Measurements from ENCODE around the gene APOL3.
"Not testable (repeated sequence)": the region's sequence is repeated elsewhere in the genome, so short reads cannot be mapped to it uniquely, and the experiment has no call there.

APOL3 gene

DNA sequence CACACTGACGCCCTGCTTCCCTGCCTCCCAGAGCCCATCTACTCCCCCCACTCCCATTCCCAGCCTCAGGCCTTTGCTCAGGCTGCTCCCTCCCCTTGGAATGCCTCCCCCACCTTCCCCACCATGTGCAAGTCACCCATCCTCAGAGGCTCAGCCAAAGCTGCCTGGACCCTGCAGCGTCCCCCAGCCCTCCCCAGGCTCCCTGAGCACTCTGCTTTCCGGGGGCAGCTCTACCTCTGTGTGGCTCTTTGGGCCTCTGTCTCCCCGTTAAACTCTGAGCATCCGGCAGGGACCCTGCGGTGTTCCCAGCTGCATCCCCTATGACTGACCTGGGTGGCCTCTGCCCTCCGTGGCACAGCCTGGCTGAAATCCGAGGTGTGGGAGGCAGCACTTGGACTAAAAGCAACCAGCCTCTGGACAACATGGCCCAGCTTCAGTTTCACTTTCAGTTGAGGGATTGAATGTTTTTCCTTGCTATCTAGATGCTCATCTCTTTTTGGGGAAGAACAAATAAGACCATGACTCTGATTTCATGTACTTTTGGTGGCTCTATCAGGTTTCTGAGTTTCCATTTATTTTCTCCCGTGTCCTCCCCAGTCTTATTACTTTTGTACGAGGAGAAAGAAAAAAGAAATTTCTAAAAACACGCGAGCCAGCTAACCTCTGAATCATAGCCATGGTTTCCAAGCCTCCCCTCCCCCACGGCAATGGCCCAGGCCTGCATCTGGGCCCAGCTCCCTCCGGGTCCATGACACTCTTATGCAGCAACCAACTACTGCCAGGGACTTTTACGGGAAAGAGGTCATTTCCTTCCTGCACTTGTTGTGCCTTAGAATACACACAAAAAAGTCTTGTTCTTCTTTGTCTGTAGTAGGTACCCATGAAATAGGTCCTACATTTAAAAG, 3.8 kb downstream of the APOL3 start:
- DNase-seq (ENCODE audit: low spot score) = peak; percentile 46
- in situ Hi-C loops (cut with MboI; ENCODE audit: low sequenced_read_pairs, unreplicated experiment) = no loop called here
- TF ChIP-seq, protein P1, sequence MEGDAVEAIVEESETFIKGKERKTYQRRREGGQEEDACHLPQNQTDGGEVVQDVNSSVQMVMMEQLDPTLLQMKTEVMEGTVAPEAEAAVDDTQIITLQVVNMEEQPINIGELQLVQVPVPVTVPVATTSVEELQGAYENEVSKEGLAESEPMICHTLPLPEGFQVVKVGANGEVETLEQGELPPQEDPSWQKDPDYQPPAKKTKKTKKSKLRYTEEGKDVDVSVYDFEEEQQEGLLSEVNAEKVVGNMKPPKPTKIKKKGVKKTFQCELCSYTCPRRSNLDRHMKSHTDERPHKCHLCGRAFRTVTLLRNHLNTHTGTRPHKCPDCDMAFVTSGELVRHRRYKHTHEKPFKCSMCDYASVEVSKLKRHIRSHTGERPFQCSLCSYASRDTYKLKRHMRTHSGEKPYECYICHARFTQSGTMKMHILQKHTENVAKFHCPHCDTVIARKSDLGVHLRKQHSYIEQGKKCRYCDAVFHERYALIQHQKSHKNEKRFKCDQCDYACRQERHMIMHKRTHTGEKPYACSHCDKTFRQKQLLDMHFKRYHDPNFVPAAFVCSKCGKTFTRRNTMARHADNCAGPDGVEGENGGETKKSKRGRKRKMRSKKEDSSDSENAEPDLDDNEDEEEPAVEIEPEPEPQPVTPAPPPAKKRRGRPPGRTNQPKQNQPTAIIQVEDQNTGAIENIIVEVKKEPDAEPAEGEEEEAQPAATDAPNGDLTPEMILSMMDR (IDR thresholded peaks at IDR 0.05; ENCODE audit: borderline replicate concordance, control extremely low read depth, extremely low read depth, insufficient read depth, missing control alignments) = no peak

DNA sequence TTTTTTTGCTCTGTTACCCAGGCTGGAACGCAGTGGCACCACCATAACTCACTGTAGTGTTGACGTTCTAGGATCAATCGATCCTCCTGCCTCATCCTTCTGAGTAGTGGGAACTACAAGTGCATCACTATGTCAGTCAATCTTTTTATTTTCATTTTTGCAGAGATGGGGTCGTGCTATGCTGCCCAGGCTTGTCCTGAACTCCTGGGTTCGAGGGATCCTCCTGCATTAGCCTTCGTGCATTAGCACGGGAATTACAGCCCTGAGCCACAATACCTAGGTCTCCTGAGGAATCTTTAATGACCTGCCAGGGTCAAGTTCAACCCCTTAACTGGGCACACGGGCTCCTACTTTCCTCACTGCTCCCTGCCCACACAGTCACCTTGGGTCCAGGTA, 4.4 kb downstream of the APOL3 start:
- TF ChIP-seq, protein P1 (IDR thresholded peaks at IDR 0.05; ENCODE audit: borderline replicate concordance, control extremely low read depth, extremely low read depth, insufficient read depth, missing control alignments) = no peak
- no peak for DNase-seq (ENCODE audit: low spot score)
- in situ Hi-C loops (cut with MboI; ENCODE audit: low sequenced_read_pairs, unreplicated experiment) = no loop called here

DNA sequence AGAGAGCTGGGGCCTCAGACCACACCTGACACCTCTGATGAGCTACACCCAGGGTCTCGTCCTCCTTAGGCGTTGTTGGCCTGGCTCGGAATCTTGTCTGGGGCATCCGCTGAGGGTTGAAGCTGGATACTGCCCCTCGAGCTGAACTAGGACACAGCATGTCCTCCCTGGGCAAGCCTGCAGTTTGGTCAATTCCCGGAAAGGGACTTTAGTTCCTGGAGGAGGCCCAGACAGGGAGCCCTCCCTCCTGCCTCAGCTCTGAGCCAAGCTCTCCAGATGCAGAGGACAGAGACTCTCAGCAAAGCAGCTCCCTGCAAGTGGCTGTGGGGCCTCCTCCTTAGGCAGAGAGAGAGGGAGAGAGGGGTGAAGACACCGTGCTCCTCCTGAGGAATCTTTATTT, 4.9 kb downstream of the APOL3 start:
- DNase-seq (ENCODE audit: low spot score) = no peak
- TF ChIP-seq, protein P1 (IDR thresholded peaks at IDR 0.05; ENCODE audit: borderline replicate concordance, control extremely low read depth, extremely low read depth, insufficient read depth, missing control alignments) = no peak
- in situ Hi-C loops (cut with MboI; ENCODE audit: low sequenced_read_pairs, unreplicated experiment) = no loop called here

DNA sequence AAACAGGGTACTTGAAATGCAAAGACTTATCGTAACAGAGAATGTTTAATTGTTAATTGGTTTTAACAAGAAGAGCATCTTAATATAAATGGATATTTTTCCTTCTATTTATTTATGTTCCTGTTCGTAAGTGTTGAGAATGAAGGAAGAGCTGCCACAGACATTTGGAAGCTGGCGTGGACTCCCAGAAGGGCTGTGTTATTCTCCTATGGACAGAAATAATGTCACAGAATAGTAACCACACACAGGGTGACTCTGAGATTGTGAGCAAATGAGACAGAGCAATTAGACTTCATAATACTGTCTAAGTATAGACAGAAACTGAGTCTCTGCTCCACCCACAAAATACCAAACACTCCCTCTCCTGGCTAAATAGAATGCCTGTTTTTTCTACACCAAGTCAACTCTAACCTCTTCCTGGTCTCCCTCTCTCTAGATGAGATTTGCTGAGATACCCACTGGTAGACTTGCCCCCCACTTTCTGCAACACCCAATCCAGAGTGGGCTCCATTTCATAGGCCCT, 6.1 kb downstream of the APOL3 start:
- no peak for DNase-seq (ENCODE audit: low spot score)
- in situ Hi-C loops (cut with MboI; ENCODE audit: low sequenced_read_pairs, unreplicated experiment) = no loop called here
- TF ChIP-seq, protein P1 (IDR thresholded peaks at IDR 0.05; ENCODE audit: borderline replicate concordance, control extremely low read depth, extremely low read depth, insufficient read depth, missing control alignments) = no peak

DNA sequence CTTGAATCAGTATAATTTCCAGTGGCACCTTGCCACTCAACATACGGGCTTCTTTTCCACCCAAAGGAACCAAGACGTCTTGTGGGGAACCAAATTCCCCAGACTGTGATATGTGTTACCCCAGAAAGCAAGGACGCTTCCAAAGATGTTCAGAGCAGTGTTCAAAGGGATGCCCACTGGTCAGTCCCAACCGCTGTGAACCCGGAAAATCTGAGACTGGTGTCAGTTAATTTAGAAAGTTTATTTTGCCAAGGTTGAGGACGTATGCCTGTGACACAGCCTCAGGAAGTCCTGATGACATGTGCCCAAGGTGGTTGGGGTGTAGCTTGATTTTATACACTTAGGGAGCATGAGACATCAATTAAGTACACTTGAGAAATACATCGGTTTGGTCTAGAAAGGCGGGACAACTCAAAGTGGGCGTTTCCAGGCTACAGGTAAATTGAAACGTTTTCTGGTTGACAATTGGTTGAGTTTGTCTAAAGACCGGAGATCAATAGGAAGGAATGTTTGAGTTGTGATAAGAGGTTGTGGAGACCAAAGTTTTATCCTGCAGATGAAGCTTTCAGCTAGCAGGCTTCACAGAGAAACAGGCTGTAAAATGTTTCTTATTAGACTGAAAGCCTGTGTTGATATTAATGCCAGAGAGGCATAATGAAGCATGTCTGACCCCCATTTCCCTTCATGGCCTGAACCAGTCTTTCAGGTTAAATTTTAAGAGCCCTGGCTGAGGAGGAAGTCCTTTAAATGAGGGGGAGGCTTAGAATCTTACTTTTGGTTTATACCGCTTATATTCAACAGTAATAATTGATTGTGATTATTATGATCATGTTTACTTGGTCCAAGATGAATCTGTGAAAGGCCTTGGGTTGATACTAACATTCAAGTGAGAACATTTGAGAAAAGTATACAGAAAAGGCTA, 6.8 kb downstream of the APOL3 start:
- in situ Hi-C loops (cut with MboI; ENCODE audit: low sequenced_read_pairs, unreplicated experiment) = no loop called here
- TF ChIP-seq, protein P1 (IDR thresholded peaks at IDR 0.05; ENCODE audit: borderline replicate concordance, control extremely low read depth, extremely low read depth, insufficient read depth, missing control alignments) = no peak
- no peak for DNase-seq (ENCODE audit: low spot score)

DNA sequence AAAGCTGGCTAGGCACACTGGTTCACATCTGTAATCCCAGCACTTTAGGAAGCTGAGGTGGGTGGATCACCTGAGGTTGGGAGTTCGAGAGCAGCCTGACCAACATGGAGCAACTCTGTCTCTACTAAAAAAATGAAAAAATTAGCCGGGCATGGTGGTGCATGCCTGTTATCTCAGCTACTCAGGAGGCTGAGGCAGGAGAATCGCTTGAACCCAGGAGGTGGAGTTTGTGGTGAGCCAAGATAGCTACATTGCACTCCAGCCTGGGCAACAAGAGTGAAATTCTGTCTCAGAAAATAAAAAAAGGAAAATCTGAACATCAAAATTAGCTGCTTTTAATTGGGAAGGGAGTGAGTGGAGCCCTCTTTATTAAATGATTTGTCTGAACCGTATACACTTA, 7.7 kb downstream of the APOL3 start:
- DNase-seq (ENCODE audit: low spot score); in situ Hi-C loops (cut with MboI; ENCODE audit: low sequenced_read_pairs, unreplicated experiment): not testable (repeated sequence)

Data from GM13976 (cell line).